ENCODE measurements around the gene ISY1.
"Not testable (repeated sequence)": the region's sequence is repeated elsewhere in the genome, so short reads cannot be mapped to it uniquely, and the experiment has no call there.

Gene ISY1

GRCh38 chr3:129088312-129088711 is 72.6 kb downstream of the ISY1 start:
- not testable (repeated sequence) for DNase-seq

GRCh38 chr3:129087904-129088303 is 73.0 kb downstream of the ISY1 start:
- peak in 18 of 56 donors; percentile 8 to 60 (median 34) for DNase-seq

GRCh38 chr3:129087138-129087702 is 73.6 kb downstream of the ISY1 start:
- DNase-seq = no peak

GRCh38 chr3:129085818-129086217 is 75.0 kb downstream of the ISY1 start:
- DNase-seq = no peak

GRCh38 chr3:129085165-129085715 is 75.6 kb downstream of the ISY1 start:
- no peak for DNase-seq

- no peak for DNase-seq
Observed at GRCh38 chr3:129084501-129084900, 76.4 kb downstream of the ISY1 start.

GRCh38 chr3:129082026-129082425 is 78.8 kb downstream of the ISY1 start:
- DNase-seq = no peak

- DNase-seq = no peak
Observed at GRCh38 chr3:129081503-129081902, 79.4 kb downstream of the ISY1 start.

GRCh38 chr3:129078510-129078909 is 82.4 kb downstream of the ISY1 start:
- DNase-seq = no peak

Data from amygdala (tissue), 56 donors.